HEK293 (cell line): ENCODE data around the gene SLC22A4.

ENCODE experiments used
- CTCF ChIA-PET: fragments of 350-600 bp; formaldehyde crosslinking; extraction: SDS; loops from one replicate; lab custom pipeline; 2021; ENCODE audit warnings: antibody characterized with exemption; lab: Yijun Ruan, JAX
- POLR2A ChIA-PET: fragments of 300-600 bp; formaldehyde crosslinking; extraction: SDS; loops from one replicate; lab custom pipeline; 2020; ENCODE audit warnings: antibody characterized with exemption, inconsistent platforms; lab: Yijun Ruan, JAX
- H3K27ac ChIP-seq: fragments of 200-500 bp; sonication (Bioruptor generic); 2 replicates; pipeline ENCODE4 v1.5.1; 2014; ENCODE audit warnings: low read depth, low read length, control low read depth, inconsistent platforms; ENCODE audit errors: extremely low read depth
- H3K36me3 ChIP-seq, 2 experiments: fragments of 200-500 bp in 1 of 2; sonication (Bioruptor generic) in 1 of 2; 1 replicate in 1 of 2; 2 replicates in 1 of 2; pipeline ENCODE4 v1.5.1; 2014 to 2017; ENCODE audit warnings: inconsistent platforms in 2 of 2, low read length in 2 of 2; ENCODE audit not compliant: control insufficient read depth in 2 of 2, insufficient read depth in 1 of 2
- H3K4me1 ChIP-seq: fragments of 200-500 bp; sonication (Bioruptor generic); 2 replicates; pipeline ENCODE4 v1.5.1; 2014; ENCODE audit warnings: mild to moderate bottlenecking, low read length, inconsistent platforms; ENCODE audit not compliant: control insufficient read depth, insufficient read depth
- H3K4me3 ChIP-seq: 2 replicates; pipeline ENCODE4 v1.5.1; 2011; ENCODE audit warnings: low read depth, mild to moderate bottlenecking, control low read depth, low read length, moderate library complexity
- H3K9me3 ChIP-seq: fragments of 200-500 bp; sonication (Bioruptor generic); 2 replicates; pipeline ENCODE4 v1.5.1; 2014; ENCODE audit warnings: low read depth, low read length, inconsistent platforms; ENCODE audit not compliant: control insufficient read depth, insufficient read depth
- FEZF1 ChIP-seq: fragments of 450-650 bp; formaldehyde crosslinking; IDR thresholded peaks from 2 replicates; pipeline ENCODE4 v1.5.1; 2016; ENCODE audit warnings: missing biosample characterization, missing genetic modification characterization
- HOXA7 ChIP-seq: sonication (generic); formaldehyde crosslinking; IDR thresholded peaks from 2 replicates; pipeline ENCODE4 v1.8.1; 2022; ENCODE audit warnings: missing genetic modification reagents, borderline replicate concordance
- SCRT2 ChIP-seq: fragments of 450-650 bp; formaldehyde crosslinking; IDR thresholded peaks from 2 replicates; pipeline ENCODE4 v1.5.1; 2016; ENCODE audit warnings: missing biosample characterization, missing genetic modification characterization
- SP3 ChIP-seq: fragments of 450-650 bp; formaldehyde crosslinking; IDR thresholded peaks from 2 replicates; pipeline ENCODE4 v1.5.1; 2016; ENCODE audit warnings: missing biosample characterization, missing genetic modification characterization
- TCF7L2 ChIP-seq: IDR thresholded peaks from 2 replicates; pipeline ENCODE4 v1.6.1; 2011; ENCODE audit warnings: low read depth, mild to moderate bottlenecking, inconsistent platforms, low read length, moderate library complexity, borderline replicate concordance
- ZBTB1 ChIP-seq: fragments of 450-650 bp; formaldehyde crosslinking; IDR thresholded peaks from 2 replicates; pipeline ENCODE4 v1.5.1; 2016; ENCODE audit warnings: missing biosample characterization, missing genetic modification characterization
- ZFP69B ChIP-seq: fragments of 450-650 bp; formaldehyde crosslinking; IDR thresholded peaks from 2 replicates; pipeline ENCODE4 v1.5.1; 2016; ENCODE audit warnings: missing biosample characterization, missing genetic modification characterization
- ZNF16 ChIP-seq: fragments of 450-650 bp; formaldehyde crosslinking; IDR thresholded peaks from 2 replicates; pipeline ENCODE4 v1.5.1; 2016; ENCODE audit warnings: low read depth, missing biosample characterization, missing genetic modification characterization
- ZNF174 ChIP-seq: fragments of 450-650 bp; formaldehyde crosslinking; IDR thresholded peaks from 2 replicates; pipeline ENCODE4 v1.5.0; 2017; ENCODE audit warnings: missing biosample characterization, mild to moderate bottlenecking, missing genetic modification characterization
- ZNF221 ChIP-seq: fragments of 450-650 bp; formaldehyde crosslinking; IDR thresholded peaks from 2 replicates; pipeline ENCODE4 v1.5.1; 2017; ENCODE audit warnings: missing biosample characterization, missing genetic modification characterization, borderline replicate concordance
- ZNF266 ChIP-seq: fragments of 450-650 bp; formaldehyde crosslinking; IDR thresholded peaks from 2 replicates; pipeline ENCODE4 v1.5.1; 2016; ENCODE audit warnings: missing biosample characterization, missing genetic modification characterization, low read depth
- ZNF544 ChIP-seq: fragments of 450-650 bp; formaldehyde crosslinking; IDR thresholded peaks from 2 replicates; pipeline ENCODE4 v1.5.0; 2017; ENCODE audit warnings: missing biosample characterization, missing genetic modification characterization
- ZNF600 ChIP-seq: fragments of 450-650 bp; formaldehyde crosslinking; IDR thresholded peaks from 2 replicates; pipeline ENCODE4 v1.5.1; 2016; ENCODE audit warnings: missing biosample characterization, missing genetic modification characterization
- ZNF629 ChIP-seq: fragments of 450-650 bp; formaldehyde crosslinking; IDR thresholded peaks from 2 replicates; pipeline ENCODE4 v1.5.1; 2017; ENCODE audit warnings: missing biosample characterization, missing genetic modification characterization
- ZNF654 ChIP-seq: fragments of 450-650 bp; formaldehyde crosslinking; IDR thresholded peaks from 2 replicates; pipeline ENCODE4 v1.5.1; 2016; ENCODE audit warnings: low read depth, missing biosample characterization, missing genetic modification characterization
- ZNF785 ChIP-seq: fragments of 450-650 bp; formaldehyde crosslinking; IDR thresholded peaks from 2 replicates; pipeline ENCODE4 v1.5.1; 2016; ENCODE audit warnings: missing biosample characterization, missing genetic modification characterization
- ZSCAN30 ChIP-seq: fragments of 450-650 bp; IDR thresholded peaks from 2 replicates; pipeline ENCODE4 v1.5.1; 2018; ENCODE audit warnings: missing biosample characterization, mild to moderate bottlenecking, missing genetic modification characterization, moderate library complexity
- ZXDB ChIP-seq: fragments of 450-650 bp; formaldehyde crosslinking; IDR thresholded peaks from 2 replicates; pipeline ENCODE4 v1.5.1; 2016; ENCODE audit warnings: missing biosample characterization, missing genetic modification characterization
- TF ChIP-seq, protein P1 (sequence below): fragments of 450-650 bp; formaldehyde crosslinking; IDR thresholded peaks from 2 replicates; pipeline ENCODE4 v1.5.1; 2016; ENCODE audit warnings: missing biosample characterization, missing genetic modification characterization
- TF ChIP-seq, protein P2 (sequence below): fragments of 450-650 bp; formaldehyde crosslinking; conservative IDR thresholded peaks from 2 replicates; pipeline ENCODE4 v1.5.1; 2016; ENCODE audit warnings: low read depth, missing biosample characterization, missing genetic modification characterization
- TF ChIP-seq, protein P3 (sequence below): fragments of 450-650 bp; formaldehyde crosslinking; IDR thresholded peaks from 2 replicates; pipeline ENCODE4 v1.5.1; 2016; ENCODE audit warnings: missing biosample characterization, missing genetic modification characterization, low read depth
- TF ChIP-seq, protein P4 (sequence below): fragments of 450-650 bp; formaldehyde crosslinking; IDR thresholded peaks from 2 replicates; pipeline ENCODE4 v1.5.1; 2016; ENCODE audit warnings: missing biosample characterization, missing genetic modification characterization

SLC22A4 gene

DNA sequence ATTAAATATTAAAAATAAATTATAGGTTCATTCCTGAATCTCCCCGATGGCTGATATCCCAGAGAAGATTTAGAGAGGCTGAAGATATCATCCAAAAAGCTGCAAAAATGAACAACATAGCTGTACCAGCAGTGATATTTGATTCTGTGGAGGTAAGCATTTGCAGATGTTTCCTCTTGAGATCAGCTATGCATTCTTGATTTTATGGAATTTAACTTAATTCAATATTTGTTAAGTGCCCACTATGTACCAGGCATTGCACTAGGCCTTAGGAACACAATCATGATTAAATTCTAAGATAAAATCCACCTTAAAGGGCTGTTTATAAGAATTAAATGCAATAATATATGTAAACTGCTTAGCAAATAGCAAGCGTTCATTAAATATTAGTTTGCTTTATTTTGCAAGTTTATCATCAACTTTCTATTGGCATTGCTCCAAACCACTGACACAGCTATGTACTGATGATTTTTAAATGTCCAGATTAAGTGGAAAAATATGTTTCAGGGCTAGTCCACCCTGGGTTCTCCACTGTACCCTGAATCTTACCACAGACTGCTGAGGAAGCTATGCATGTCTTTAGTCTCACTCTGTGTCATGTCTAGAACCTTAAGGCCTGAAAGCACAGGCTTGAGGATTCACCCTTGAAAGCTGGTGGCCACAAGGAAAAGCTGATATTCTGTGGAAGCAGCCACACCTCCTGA, 33.2 kb downstream of the SLC22A4 start (continued):
- TF ChIP-seq, protein P1, sequence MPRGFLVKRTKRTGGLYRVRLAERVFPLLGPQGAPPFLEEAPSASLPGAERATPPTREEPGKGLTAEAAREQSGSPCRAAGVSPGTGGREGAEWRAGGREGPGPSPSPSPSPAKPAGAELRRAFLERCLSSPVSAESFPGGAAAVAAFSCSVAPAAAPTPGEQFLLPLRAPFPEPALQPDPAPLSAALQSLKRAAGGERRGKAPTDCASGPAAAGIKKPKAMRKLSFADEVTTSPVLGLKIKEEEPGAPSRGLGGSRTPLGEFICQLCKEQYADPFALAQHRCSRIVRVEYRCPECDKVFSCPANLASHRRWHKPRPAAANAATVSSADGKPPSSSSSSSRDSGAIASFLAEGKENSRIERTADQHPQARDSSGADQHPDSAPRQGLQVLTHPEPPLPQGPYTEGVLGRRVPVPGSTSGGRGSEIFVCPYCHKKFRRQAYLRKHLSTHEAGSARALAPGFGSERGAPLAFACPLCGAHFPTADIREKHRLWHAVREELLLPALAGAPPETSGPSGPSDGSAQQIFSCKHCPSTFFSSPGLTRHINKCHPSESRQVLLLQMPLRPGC = no peak
- TF ChIP-seq, all 188 proteins: peak for 0

DNA sequence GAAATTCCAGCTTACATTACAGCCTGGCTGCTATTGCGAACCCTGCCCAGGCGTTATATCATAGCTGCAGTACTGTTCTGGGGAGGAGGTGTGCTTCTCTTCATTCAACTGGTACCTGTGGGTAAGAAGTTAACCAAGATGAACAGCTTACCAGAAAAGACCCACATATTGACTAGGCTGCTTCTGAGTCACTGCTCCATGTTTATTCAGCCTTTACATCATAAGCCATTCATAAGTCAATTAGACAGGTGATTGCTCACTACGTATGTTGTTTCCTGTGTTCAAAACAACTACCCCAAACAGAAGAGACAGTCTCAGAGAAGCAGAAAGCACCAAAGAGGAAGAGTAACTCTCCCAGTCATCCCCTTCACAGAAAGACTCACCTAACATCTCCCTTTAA, 40.6 kb downstream of the SLC22A4 start:
- H3K9me3 ChIP-seq = no peaks in the 10 kb centered on the region
- POLR2A ChIA-PET = no interaction called here
- CTCF ChIA-PET = interaction anchor here (0.6 kb wide), 1 partner anchor 54 kb away, joined by 4 read pairs; no protein-coding TSS in a partner anchor
- H3K27ac ChIP-seq = no peak overlapping the region
- TF ChIP-seq ZFP69B = no peak
- TF ChIP-seq ZNF629 (tag by site-specific recombination) = peak; percentile 48
- peak; percentile 93 for TF ChIP-seq SCRT2 (tag by site-specific recombination)
- H3K36me3 ChIP-seq = no peaks in the 10 kb centered on the region
- no peaks in the 10 kb centered on the region for H3K4me1 ChIP-seq
- H3K4me3 ChIP-seq = no peak overlapping the region

DNA sequence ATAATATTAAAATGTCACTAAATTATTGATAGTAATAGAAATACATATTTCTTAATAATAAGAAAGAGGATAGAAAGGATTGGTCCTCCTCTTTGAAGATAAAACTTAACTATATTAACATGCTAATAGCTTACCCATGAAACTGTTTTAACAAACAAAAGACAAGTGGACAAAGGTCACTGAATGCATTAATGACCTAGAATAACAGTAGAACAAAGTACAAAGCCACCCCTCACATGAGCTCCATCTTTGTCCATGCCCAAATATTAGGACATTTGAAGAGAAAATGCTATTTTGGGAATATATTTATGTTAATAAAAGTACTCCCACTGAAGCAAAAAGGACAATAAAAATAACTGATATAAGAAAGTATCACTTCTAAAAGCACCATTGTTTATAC, 41.2 kb downstream of the SLC22A4 start:
- Histone ChIP-seq H3K27ac (no peak overlapping the region), H3K4me3 (no peak overlapping the region), H3K36me3 (no peaks in the 10 kb centered on the region), H3K4me1 (no peaks in the 10 kb centered on the region), H3K9me3 (no peaks in the 10 kb centered on the region)
- TF ChIP-seq ZNF600 (no peak), ZNF266 (tag by site-specific recombination) (no peak), ZSCAN30 (tag by site-specific recombination) (no peak), ZNF785 (no peak), ZNF174 (no peak), HOXA7 (CRISPR knock-in tag) (no peak), ZNF544 (tag by site-specific recombination) (no peak), ZNF221 (tag by site-specific recombination) (no peak)
- TF ChIP-seq, protein P2, sequence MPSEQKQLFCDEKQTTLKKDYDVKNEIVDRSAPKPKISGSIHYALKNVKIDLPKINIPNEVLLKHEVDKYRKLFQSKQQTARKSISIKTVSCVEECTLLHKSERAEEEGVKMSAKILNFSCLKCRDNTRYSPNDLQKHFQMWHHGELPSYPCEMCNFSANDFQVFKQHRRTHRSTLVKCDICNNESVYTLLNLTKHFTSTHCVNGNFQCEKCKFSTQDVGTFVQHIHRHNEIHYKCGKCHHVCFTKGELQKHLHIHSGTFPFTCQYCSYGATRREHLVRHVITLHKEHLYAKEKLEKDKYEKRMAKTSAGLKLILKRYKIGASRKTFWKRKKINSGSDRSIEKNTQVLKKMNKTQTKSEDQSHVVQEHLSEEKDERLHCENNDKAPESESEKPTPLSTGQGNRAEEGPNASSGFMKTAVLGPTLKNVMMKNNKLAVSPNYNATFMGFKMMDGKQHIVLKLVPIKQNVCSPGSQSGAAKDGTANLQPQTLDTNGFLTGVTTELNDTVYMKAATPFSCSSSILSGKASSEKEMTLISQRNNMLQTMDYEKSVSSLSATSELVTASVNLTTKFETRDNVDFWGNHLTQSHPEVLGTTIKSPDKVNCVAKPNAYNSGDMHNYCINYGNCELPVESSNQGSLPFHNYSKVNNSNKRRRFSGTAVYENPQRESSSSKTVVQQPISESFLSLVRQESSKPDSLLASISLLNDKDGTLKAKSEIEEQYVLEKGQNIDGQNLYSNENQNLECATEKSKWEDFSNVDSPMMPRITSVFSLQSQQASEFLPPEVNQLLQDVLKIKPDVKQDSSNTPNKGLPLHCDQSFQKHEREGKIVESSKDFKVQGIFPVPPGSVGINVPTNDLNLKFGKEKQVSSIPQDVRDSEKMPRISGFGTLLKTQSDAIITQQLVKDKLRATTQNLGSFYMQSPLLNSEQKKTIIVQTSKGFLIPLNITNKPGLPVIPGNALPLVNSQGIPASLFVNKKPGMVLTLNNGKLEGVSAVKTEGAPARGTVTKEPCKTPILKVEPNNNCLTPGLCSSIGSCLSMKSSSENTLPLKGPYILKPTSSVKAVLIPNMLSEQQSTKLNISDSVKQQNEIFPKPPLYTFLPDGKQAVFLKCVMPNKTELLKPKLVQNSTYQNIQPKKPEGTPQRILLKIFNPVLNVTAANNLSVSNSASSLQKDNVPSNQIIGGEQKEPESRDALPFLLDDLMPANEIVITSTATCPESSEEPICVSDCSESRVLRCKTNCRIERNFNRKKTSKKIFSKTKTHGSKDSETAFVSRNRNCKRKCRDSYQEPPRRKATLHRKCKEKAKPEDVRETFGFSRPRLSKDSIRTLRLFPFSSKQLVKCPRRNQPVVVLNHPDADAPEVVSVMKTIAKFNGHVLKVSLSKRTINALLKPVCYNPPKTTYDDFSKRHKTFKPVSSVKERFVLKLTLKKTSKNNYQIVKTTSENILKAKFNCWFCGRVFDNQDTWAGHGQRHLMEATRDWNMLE (tag by site-specific recombination) = no peak
- CTCF ChIA-PET = interaction anchor here (0.6 to 1.0 kb wide), 2 partner anchors 55 to 270 kb away, joined by 3 to 4 read pairs; no protein-coding TSS in a partner anchor
- POLR2A ChIA-PET = no interaction called here

DNA sequence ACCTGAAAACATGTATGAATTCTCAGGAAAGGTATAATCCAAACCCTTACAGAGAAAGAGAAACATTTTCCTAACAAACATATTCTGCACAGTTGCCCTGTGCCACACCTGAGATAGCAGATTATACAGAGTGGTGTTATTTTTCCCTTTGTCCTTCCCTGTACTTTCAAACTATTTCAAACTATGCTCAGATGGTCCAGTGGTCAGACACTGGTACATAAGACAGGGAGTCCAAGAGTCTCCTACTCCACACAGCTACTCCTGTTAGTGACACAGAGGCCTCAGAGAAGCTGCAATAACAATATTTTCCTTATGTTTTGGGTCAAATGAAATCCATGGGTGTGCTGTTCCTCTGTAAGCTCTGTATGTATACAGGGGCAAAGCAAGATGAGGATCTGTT, 45.3 kb downstream of the SLC22A4 start:
- Histone ChIP-seq H3K36me3 (peaks cover 0 to 4% of the 10 kb centered on the region in 2 experiments; a peak in 1 of 3 replicates), H3K4me3 (no peak overlapping the region), H3K27ac (no peak overlapping the region), H3K4me1 (peaks cover 8% of the 10 kb centered on the region; the same call in 1 of the 2 replicates), H3K9me3 (no peaks in the 10 kb centered on the region)
- POLR2A ChIA-PET = no interaction called here
- CTCF ChIA-PET = no interaction called here
- TF ChIP-seq TCF7L2 (no peak), ZNF654 (tag by site-specific recombination) (no peak), FEZF1 (tag by site-specific recombination) (no peak), ZXDB (tag by site-specific recombination) (no peak), ZNF16 (no peak), SP3 (tag by site-specific recombination) (no peak), ZBTB1 (tag by site-specific recombination) (no peak)
- TF ChIP-seq, protein P3, sequence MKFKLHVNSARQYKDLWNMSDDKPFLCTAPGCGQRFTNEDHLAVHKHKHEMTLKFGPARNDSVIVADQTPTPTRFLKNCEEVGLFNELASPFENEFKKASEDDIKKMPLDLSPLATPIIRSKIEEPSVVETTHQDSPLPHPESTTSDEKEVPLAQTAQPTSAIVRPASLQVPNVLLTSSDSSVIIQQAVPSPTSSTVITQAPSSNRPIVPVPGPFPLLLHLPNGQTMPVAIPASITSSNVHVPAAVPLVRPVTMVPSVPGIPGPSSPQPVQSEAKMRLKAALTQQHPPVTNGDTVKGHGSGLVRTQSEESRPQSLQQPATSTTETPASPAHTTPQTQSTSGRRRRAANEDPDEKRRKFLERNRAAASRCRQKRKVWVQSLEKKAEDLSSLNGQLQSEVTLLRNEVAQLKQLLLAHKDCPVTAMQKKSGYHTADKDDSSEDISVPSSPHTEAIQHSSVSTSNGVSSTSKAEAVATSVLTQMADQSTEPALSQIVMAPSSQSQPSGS (tag by site-specific recombination) = no peak
- TF ChIP-seq, protein P4, sequence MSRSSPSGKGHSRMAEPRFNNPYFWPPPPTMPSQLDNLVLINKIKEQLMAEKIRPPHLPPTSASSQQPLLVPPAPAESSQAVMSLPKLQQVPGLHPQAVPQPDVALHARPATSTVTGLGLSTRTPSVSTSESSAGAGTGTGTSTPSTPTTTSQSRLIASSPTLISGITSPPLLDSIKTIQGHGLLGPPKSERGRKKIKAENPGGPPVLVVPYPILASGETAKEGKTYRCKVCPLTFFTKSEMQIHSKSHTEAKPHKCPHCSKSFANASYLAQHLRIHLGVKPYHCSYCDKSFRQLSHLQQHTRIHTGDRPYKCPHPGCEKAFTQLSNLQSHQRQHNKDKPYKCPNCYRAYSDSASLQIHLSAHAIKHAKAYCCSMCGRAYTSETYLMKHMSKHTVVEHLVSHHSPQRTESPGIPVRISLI (tag by site-specific recombination) = no peak
